GM12878 (cell line): ENCODE measurements around the gene SRSF12. TPM values are rescaled to one million over a fixed set of nuclear protein-coding genes. Genes with fewer than 3 reads are reported as not detected.

ENCODE experiments used
- ATAC-seq: fragments of 200-7000 bp; cut with Tn5 transposase; 3 replicates; pipeline ENCODE4 v1.9.1; 2020; ENCODE audit warnings: mild to moderate bottlenecking, moderate library complexity
- BruUV-seq: library from RNA; stranded (reverse); fragments of 400-500 nt; replicated peaks from 2 replicates; lab custom pipeline; 2021; lab: Mats Ljungman, UMichigan
- CTCF ChIA-PET: fragments of 300-600 bp; sonication (Branson Sonifier 250); formaldehyde crosslinking; extraction: SDS; loops from one replicate; lab custom pipeline; 2021; ENCODE audit warnings: inconsistent platforms; lab: Yijun Ruan, JAX
- POLR2A ChIA-PET: fragments of 350-600 bp; formaldehyde crosslinking; extraction: SDS; loops from one replicate; lab custom pipeline; 2021; ENCODE audit warnings: inconsistent platforms; lab: Charles Lee
- RAD21 ChIA-PET: fragments of 300-600 bp; sonication (Branson Sonifier 250); formaldehyde crosslinking; loops from one replicate; lab custom pipeline; 2023; ENCODE audit warnings: antibody characterized with exemption; ENCODE audit not compliant: unreplicated experiment; lab: Charles Lee
- SMC1A ChIA-PET: fragments of 300-600 bp; sonication (Branson Sonifier 250); formaldehyde crosslinking; loops from one replicate; lab custom pipeline; 2023; ENCODE audit not compliant: unreplicated experiment, uncharacterized antibody; lab: Charles Lee
- DNase-seq: peaks from one replicate; pipeline ENCODE4 v3.0.0-alpha.2; 2011; ENCODE audit warnings: low read depth, low spot score
- FAIRE-seq: peaks from 3 replicates; lab custom pipeline; 2011; peaks lifted over from hg19 to GRCh38; lab: Jason Lieb, UNC
- H2AFZ ChIP-seq: 2 replicates; pipeline ENCODE4 v1.6.0; 2011; ENCODE audit warnings: low read depth, low read length, control low read depth; ENCODE audit not compliant: control insufficient read depth
- H3K27ac ChIP-seq: 2 replicates; pipeline ENCODE4 v1.5.1; 2011; ENCODE audit warnings: control low read depth; ENCODE audit not compliant: control insufficient read depth, insufficient read depth
- H3K27me3 ChIP-seq, 2 experiments: replicated peaks in 1 of 2; 2 replicates each; pipeline versions ENCODE4 v1.6.0 to v1.6.1; 2011; ENCODE audit warnings: low read length in 1 of 2; ENCODE audit not compliant: control insufficient read depth in 2 of 2, insufficient read depth in 2 of 2
- H3K36me3 ChIP-seq, 2 experiments: 2 replicates each; pipeline ENCODE4 v1.5.1; 2011; ENCODE audit warnings: low read length in 1 of 2; ENCODE audit not compliant: control insufficient read depth in 2 of 2, insufficient read depth in 2 of 2
- H3K4me1 ChIP-seq: 2 replicates; pipeline ENCODE4 v1.6.1; 2011; ENCODE audit warnings: mild to moderate bottlenecking, low read length, moderate library complexity, mixed read lengths; ENCODE audit not compliant: control insufficient read depth, insufficient read depth
- H3K4me2 ChIP-seq: 2 replicates; pipeline ENCODE4 v1.6.0; 2011; ENCODE audit warnings: control low read depth; ENCODE audit not compliant: control insufficient read depth, insufficient read depth
- H3K4me3 ChIP-seq: fragments of 200-600 bp; sonication (generic); 2 replicates; pipeline ENCODE4 v1.5.1; 2016
- H3K79me2 ChIP-seq: 2 replicates; pipeline ENCODE4 v1.6.0; 2011; ENCODE audit warnings: low read length; ENCODE audit not compliant: control insufficient read depth, insufficient read depth
- H3K9ac ChIP-seq: 2 replicates; pipeline ENCODE4 v1.8.0; 2011; ENCODE audit warnings: low read length, control low read depth, mixed read lengths; ENCODE audit not compliant: control insufficient read depth, insufficient read depth
- H3K9me3 ChIP-seq: replicated peaks from 3 replicates; pipeline ENCODE4 v1.5.1; 2011; ENCODE audit warnings: mild to moderate bottlenecking, low read length; ENCODE audit not compliant: control insufficient read depth, insufficient read depth
- H4K20me1 ChIP-seq: 2 replicates; pipeline ENCODE4 v1.6.0; 2011; ENCODE audit not compliant: control insufficient read depth, insufficient read depth
- CBX5 ChIP-seq: sonication (generic); IDR thresholded peaks from 2 replicates; pipeline ENCODE4 v1.6.1; 2016; ENCODE audit warnings: low read depth, moderate library complexity, mild to moderate bottlenecking, inconsistent platforms
- EZH2 ChIP-seq: IDR thresholded peaks from 2 replicates; pipeline ENCODE4 v1.6.1; 2012; ENCODE audit warnings: low read depth, mild to moderate bottlenecking, control low read depth, inconsistent platforms, low read length, borderline replicate concordance; ENCODE audit not compliant: control insufficient read depth
- NFYB ChIP-seq: IDR thresholded peaks from 2 replicates; pipeline ENCODE4 v1.6.1; 2011; ENCODE audit warnings: low read depth, mild to moderate bottlenecking, low read length, improper control_type of control experiment, moderate library complexity; ENCODE audit not compliant: insufficient read depth
- NRF1 ChIP-seq: conservative IDR thresholded peaks from 2 replicates; pipeline ENCODE4 v1.6.1; 2011; ENCODE audit warnings: mild to moderate bottlenecking, low read depth, low read length, improper control_type of control experiment
- SRF ChIP-seq, 2 experiments: IDR thresholded peaks; 2 replicates each; pipeline ENCODE4 v1.6.1; 2011; ENCODE audit warnings: low read depth in 2 of 2, low read length in 2 of 2, mild to moderate bottlenecking in 1 of 2, moderate library complexity in 1 of 2
- SUPT20H ChIP-seq: IDR thresholded peaks from 2 replicates; pipeline ENCODE4 v1.6.1; 2011; ENCODE audit warnings: low read depth, mild to moderate bottlenecking, low read length, moderate library complexity, borderline replicate concordance; ENCODE audit not compliant: control insufficient read depth
- YY1 ChIP-seq: IDR thresholded peaks from 2 replicates; pipeline ENCODE4 v1.6.1; 2011; ENCODE audit warnings: low read depth, mild to moderate bottlenecking, low read length
- ZNF622 ChIP-seq: fragments of 450-650 bp; IDR thresholded peaks from 2 replicates; pipeline ENCODE4 v1.6.1; 2017; ENCODE audit warnings: mild to moderate bottlenecking, inconsistent platforms
- WGBS: methylation state at CpG from one replicate; pipeline ENCODE4 v1.1.6; 2016; ENCODE audit warnings: low lambda C conversion rate; ENCODE audit not compliant: insufficient replicate concordance, insufficient coverage; ENCODE audit errors: missing lambda C conversion rate; 5-methylcytosine and 5-hydroxymethylcytosine counted together
- in situ Hi-C: fragments of 300-500 bp; cut with MboI; formaldehyde crosslinking; loops from 9 replicates; pipeline ENCODE4 v1.14.3; 2018; ENCODE audit warnings: mixed read lengths
- intact Hi-C: fragments of 100-400 bp; cut with micrococcal nuclease; formaldehyde crosslinking; loops from one replicate; pipeline ENCODE4 v1.14.2; 2022; ENCODE audit not compliant: unreplicated experiment
- polyA plus RNA-seq, 11 experiments: library from polyadenylated mRNA; depleted of rRNA in 4 of 11; unstranded in 6 of 11; stranded (reverse) in 5 of 11; fragments of >200 nt; fragmentation: Nextera tagmentation in 4 of 11; fragmentation: Illumina TruSeq in 1 of 11; extraction: Ambion mirVana in 4 of 11; extraction: Trizol in 1 of 11; gene quantifications; 1 replicate in 1 of 11; 2 replicates in 10 of 11; pipeline versions ENCODE4 v1.2.1 to v1.2.3, GENCODE V29; 2011 to 2016; ENCODE audit warnings: inconsistent platforms in 2 of 11, missing spikeins in 2 of 11, low read depth in 1 of 11
- total RNA-seq, 4 experiments: library from RNA; depleted of rRNA in 3 of 4; stranded (reverse); fragments of >200 nt in 3 of 4; fragmentation: Illumina TruSeq in 1 of 4; extraction: Trizol in 1 of 4; gene quantifications; 2 replicates each; pipeline versions ENCODE4 v1.2.1 to v1.2.3, GENCODE V29; 2013 to 2021
- TF ChIP-seq, protein P1 (sequence below): fragments of 450-650 bp; IDR thresholded peaks from 2 replicates; pipeline ENCODE4 v1.6.1; 2017; ENCODE audit warnings: mild to moderate bottlenecking, moderate library complexity
- TF ChIP-seq, protein P2 (sequence below): IDR thresholded peaks from 2 replicates; pipeline ENCODE4 v1.6.1; 2012; ENCODE audit warnings: low read depth, low read length, improper control_type of control experiment
- TF ChIP-seq, protein P3 (sequence below): fragments of 450-650 bp; IDR thresholded peaks from 2 replicates; pipeline ENCODE4 v1.6.1; 2018; ENCODE audit warnings: borderline replicate concordance, mild to moderate bottlenecking; ENCODE audit not compliant: partially characterized antibody
- TF ChIP-seq, protein P4 (sequence below): fragments of 450-650 bp; formaldehyde crosslinking; IDR thresholded peaks from 2 replicates; pipeline ENCODE4 v1.4.0; 2020; ENCODE audit warnings: mild to moderate bottlenecking, moderate library complexity

Gene SRSF12
- total and polyA plus RNA-seq, 10 of the 15 experiments (the other 5 are each of a cell fraction or from before 2014, with no cell fraction given): 0.03 to 0.23 TPM; not detected in 8

DNA sequence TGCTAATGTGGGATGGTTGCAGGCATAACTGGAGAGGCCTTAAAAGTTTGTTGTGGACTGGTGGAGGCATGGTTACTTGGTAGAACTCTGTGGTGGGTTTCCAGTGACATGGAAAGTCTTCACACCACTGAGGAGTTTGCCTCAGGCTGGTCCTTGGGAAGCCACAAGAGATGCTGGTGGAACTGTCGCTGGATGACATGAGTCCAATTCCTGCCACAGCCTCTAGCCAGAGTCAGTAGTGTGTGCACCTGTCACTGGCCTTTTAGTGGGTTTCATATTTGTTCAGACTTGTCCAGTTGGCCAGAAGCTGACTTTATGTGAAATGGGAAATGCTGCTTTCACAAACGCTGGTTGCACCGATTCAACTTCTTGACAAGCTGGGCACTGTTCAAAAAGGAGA, 13.7 kb upstream of the SRSF12 start:
- in situ Hi-C loops (no loop called here), intact Hi-C loops (no loop called here)
- no peaks in the 10 kb centered on the region for H3K79me2 ChIP-seq
- ChIA-PET SMC1A (interaction anchor here (0.7 to 1.2 kb wide), 2 partner anchors 11 to 12 kb away, joined by 3 read pairs; no protein-coding TSS in a partner anchor), POLR2A (no interaction called here), RAD21 (interaction anchor here (1.2 kb wide), 1 partner anchor 14 kb away, joined by 4 read pairs; the partner anchor contains the start of gene PM20D2), CTCF (interaction anchor here (1.0 kb wide), 1 partner anchor 149 kb away, joined by 5 read pairs; no protein-coding TSS in a partner anchor)
- FAIRE-seq (no peak), ATAC-seq (no peak), DNase-seq (no peak)
- H4K20me1 ChIP-seq: no peaks in the 10 kb centered on the region
- no peak overlapping the region for H3K9ac ChIP-seq
- no peak overlapping the region for H3K27ac ChIP-seq
- no peaks in the 10 kb centered on the region for H3K36me3 ChIP-seq
- BruUV-seq: no TSS peak
- H2AFZ ChIP-seq: no peak overlapping the region
- H3K4me2 ChIP-seq: no peak overlapping the region
- WGBS: 98% methylated on average over 3 of the region's 3 CpGs
- H3K4me3 ChIP-seq: no peak overlapping the region
- no peaks in the 10 kb centered on the region for H3K4me1 ChIP-seq
- H3K27me3 ChIP-seq: no peaks in the 10 kb centered on the region; a peak in 1 of 4 replicates
- H3K9me3 ChIP-seq: no peaks in the 10 kb centered on the region; the same call in 2 of the 3 replicates
- no peak for TF ChIP-seq SUPT20H
- TF ChIP-seq CBX5: no peak
- TF ChIP-seq, protein P1, sequence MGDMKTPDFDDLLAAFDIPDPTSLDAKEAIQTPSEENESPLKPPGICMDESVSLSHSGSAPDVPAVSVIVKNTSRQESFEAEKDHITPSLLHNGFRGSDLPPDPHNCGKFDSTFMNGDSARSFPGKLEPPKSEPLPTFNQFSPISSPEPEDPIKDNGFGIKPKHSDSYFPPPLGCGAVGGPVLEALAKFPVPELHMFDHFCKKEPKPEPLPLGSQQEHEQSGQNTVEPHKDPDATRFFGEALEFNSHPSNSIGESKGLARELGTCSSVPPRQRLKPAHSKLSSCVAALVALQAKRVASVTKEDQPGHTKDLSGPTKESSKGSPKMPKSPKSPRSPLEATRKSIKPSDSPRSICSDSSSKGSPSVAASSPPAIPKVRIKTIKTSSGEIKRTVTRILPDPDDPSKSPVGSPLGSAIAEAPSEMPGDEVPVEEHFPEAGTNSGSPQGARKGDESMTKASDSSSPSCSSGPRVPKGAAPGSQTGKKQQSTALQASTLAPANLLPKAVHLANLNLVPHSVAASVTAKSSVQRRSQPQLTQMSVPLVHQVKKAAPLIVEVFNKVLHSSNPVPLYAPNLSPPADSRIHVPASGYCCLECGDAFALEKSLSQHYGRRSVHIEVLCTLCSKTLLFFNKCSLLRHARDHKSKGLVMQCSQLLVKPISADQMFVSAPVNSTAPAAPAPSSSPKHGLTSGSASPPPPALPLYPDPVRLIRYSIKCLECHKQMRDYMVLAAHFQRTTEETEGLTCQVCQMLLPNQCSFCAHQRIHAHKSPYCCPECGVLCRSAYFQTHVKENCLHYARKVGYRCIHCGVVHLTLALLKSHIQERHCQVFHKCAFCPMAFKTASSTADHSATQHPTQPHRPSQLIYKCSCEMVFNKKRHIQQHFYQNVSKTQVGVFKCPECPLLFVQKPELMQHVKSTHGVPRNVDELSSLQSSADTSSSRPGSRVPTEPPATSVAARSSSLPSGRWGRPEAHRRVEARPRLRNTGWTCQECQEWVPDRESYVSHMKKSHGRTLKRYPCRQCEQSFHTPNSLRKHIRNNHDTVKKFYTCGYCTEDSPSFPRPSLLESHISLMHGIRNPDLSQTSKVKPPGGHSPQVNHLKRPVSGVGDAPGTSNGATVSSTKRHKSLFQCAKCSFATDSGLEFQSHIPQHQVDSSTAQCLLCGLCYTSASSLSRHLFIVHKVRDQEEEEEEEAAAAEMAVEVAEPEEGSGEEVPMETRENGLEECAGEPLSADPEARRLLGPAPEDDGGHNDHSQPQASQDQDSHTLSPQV: no peak
- TF ChIP-seq, protein P2, sequence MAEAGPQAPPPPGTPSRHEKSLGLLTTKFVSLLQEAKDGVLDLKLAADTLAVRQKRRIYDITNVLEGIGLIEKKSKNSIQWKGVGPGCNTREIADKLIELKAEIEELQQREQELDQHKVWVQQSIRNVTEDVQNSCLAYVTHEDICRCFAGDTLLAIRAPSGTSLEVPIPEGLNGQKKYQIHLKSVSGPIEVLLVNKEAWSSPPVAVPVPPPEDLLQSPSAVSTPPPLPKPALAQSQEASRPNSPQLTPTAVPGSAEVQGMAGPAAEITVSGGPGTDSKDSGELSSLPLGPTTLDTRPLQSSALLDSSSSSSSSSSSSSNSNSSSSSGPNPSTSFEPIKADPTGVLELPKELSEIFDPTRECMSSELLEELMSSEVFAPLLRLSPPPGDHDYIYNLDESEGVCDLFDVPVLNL: no peak
- no peak for TF ChIP-seq EZH2
- TF ChIP-seq, protein P3, sequence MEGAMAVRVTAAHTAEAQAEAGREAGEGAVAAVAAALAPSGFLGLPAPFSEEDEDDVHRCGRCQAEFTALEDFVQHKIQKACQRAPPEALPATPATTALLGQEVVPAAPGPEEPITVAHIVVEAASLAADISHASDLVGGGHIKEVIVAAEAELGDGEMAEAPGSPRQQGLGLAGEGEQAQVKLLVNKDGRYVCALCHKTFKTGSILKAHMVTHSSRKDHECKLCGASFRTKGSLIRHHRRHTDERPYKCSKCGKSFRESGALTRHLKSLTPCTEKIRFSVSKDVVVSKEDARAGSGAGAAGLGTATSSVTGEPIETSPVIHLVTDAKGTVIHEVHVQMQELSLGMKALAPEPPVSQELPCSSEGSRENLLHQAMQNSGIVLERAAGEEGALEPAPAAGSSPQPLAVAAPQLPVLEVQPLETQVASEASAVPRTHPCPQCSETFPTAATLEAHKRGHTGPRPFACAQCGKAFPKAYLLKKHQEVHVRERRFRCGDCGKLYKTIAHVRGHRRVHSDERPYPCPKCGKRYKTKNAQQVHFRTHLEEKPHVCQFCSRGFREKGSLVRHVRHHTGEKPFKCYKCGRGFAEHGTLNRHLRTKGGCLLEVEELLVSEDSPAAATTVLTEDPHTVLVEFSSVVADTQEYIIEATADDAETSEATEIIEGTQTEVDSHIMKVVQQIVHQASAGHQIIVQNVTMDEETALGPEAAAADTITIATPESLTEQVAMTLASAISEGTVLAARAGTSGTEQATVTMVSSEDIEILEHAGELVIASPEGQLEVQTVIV: no peak
- TF ChIP-seq ZNF622: no peak
- no peak for TF ChIP-seq YY1
- no peak for TF ChIP-seq NFYB
- TF ChIP-seq SRF (IDR thresholded peaks at IDR 0.05; ENCODE audit: low read depth in 2 of 2, low read length in 2 of 2): no peak
- TF ChIP-seq NRF1: no peak
- TF ChIP-seq, protein P4, sequence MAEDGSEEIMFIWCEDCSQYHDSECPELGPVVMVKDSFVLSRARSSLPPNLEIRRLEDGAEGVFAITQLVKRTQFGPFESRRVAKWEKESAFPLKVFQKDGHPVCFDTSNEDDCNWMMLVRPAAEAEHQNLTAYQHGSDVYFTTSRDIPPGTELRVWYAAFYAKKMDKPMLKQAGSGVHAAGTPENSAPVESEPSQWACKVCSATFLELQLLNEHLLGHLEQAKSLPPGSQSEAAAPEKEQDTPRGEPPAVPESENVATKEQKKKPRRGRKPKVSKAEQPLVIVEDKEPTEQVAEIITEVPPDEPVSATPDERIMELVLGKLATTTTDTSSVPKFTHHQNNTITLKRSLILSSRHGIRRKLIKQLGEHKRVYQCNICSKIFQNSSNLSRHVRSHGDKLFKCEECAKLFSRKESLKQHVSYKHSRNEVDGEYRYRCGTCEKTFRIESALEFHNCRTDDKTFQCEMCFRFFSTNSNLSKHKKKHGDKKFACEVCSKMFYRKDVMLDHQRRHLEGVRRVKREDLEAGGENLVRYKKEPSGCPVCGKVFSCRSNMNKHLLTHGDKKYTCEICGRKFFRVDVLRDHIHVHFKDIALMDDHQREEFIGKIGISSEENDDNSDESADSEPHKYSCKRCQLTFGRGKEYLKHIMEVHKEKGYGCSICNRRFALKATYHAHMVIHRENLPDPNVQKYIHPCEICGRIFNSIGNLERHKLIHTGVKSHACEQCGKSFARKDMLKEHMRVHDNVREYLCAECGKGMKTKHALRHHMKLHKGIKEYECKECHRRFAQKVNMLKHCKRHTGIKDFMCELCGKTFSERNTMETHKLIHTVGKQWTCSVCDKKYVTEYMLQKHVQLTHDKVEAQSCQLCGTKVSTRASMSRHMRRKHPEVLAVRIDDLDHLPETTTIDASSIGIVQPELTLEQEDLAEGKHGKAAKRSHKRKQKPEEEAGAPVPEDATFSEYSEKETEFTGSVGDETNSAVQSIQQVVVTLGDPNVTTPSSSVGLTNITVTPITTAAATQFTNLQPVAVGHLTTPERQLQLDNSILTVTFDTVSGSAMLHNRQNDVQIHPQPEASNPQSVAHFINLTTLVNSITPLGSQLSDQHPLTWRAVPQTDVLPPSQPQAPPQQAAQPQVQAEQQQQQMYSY (CRISPR knock-in tag): no peak
